Medulla oblongata (tissue), 1 donor: ENCODE data around the gene SLC12A7.
"Not testable (repeated sequence)": the region's sequence is repeated elsewhere in the genome, so short reads cannot be mapped to it uniquely, and the experiment has no call there.

Experiments
- DNase-seq: peaks from one replicate; pipeline ENCODE4 v3.0.0-alpha.2; 2015; ENCODE audit errors: extremely low spot score

Gene SLC12A7

GRCh38 chr5:1063661-1064382 is 48.0 kb downstream of the SLC12A7 start:
- DNase-seq, result no peak

GRCh38 chr5:1062761-1063568 is 48.9 kb downstream of the SLC12A7 start:
- DNase-seq, result no peak

- no peak for DNase-seq
Measured at GRCh38 chr5:1061916-1062315, 49.9 kb downstream of the SLC12A7 start.

DNA sequence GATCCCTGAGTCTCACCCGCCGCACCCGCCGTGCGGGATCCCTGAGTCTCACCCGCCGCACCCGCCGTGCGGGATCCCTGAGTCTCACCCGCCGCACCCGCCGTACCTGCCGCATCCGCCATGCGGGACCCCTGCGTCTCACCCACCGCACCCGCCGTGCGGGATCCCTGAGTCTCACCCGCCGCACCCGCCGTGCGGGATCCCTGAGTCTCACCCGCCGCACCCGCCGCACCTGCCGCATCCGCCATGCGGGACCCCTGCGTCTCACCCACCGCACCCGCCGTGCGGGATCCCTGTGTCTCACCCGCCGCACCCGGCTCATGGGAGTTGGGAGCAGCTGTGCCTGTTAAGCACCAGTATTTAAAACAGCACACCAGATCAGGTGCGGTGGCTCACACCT is 50.6 kb downstream of the SLC12A7 start:
- not testable (repeated sequence) for DNase-seq

DNA sequence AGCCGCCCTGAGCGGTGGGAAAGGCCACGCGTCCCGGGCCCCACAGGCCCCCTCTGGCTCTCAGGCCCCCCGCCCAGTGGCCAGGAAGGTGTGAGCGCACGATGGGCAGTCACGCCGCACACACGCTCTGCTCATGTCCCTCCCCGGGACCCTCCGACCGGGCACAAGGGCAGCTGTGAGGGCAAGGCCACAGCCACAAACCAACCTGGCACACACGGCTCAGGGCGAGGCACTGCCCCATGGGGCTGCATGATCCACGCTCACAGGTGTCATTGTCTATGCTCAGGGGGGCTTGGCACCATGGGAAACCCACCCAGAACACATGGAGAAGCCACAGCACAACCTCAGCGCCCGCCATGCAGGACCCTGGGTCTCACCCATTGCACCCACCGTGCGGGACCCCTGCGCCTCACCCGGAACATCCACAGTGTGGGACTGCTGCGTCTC is 51.3 kb downstream of the SLC12A7 start:
- DNase-seq, result no peak

DNA sequence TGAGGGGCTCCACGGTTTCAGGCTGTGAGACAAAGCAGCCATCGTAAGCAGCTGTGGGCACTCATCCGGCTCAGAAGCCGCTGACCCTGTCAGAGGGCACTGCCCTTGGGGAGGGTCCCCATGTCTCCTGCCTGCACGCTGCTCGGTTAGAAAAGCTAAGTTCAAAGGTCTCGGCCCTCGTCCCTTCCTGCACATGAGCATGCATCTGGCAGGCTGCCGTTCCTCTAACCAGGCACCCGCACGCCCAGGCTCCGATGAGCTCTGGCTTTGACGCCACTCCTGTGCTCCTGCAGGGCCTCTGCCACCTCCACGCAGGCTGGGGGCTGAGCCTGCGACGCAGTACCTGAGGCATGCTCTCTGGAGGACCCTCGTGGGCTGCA is 52.0 kb downstream of the SLC12A7 start:
- no peak for DNase-seq

DNA sequence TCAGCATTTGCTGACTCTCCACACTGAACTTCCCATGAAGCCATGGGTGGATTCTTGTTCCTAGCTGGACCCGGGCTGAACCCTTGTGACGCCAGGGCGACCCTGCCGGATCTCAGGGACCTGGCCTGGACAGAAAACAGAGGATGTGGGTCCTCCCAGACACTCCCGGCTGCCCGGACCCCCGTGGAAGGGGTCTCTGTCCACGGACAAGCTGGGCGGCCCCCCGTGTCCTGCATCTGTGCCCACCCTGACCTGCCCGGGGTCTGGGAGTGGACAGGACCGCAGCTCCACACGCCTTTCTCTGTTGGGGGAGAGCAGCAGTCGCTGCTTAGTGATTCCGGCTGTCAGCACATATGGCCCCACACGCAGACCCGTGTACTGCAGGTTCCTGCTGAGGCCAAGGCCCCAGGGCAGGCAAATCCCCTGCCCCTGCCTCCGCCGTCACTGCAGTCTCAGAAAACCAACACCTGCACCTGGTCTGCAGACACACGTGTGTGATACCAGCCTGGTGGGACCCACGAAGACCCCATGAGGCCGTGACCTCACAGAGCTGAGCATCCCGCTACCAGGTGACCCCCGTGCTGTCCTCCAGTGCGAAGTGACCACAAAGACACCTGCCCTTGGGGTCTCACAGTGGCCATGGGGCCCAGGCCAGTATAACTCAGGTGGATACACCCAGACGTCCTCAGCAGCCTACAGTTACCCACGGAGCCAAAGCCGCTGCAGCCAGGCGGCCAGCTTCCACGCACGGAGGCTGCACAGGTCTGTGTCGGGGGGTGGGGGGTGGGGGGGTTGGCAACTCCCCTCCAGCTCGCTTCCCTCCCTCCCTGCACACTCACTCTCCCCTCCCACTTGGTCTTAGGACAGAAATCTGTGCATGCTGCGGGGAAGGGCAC is 52.6 kb downstream of the SLC12A7 start:
- DNase-seq, result no peak

DNA sequence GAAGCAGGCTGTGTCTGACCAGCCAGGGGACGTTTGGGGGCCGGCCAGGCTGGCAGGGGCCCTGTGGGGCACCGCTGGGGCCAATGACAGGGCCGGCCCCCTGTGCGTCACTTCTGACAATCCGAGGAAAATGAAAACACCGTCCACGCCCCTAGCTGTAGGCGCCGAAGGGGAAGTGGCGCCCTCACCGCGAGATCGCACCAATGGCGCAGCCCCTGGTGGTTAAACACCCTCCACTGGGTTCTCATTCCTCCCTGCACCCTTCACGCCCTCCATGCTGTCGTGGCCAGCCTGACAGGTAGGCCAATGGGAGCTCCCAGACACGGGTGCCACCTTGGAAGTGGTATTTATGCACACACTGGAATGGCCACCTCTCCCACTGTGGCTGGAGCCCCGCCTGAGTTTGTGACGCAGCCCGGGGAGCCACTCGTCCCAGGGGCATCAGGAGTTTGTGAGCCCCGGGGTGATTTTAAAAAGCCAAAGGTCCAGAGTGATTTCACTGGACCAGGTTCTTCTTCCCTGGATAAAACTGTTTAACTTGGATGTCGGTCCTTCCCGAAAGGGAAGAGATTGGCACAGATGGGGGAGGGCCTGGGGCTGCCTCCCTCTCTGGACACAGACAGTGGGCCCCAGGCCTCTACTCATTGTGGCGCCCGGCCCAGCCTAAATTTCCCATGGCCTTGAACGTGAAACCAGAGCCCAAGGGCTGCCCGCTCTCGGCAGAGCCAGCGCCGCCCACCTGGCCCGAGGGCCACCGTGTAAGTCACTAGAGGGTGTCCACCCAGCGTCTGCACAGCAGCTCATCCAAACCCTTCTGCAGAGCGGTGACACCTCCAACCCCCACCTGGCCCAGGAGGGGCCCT is 53.5 kb downstream of the SLC12A7 start:
- no peak for DNase-seq

DNA sequence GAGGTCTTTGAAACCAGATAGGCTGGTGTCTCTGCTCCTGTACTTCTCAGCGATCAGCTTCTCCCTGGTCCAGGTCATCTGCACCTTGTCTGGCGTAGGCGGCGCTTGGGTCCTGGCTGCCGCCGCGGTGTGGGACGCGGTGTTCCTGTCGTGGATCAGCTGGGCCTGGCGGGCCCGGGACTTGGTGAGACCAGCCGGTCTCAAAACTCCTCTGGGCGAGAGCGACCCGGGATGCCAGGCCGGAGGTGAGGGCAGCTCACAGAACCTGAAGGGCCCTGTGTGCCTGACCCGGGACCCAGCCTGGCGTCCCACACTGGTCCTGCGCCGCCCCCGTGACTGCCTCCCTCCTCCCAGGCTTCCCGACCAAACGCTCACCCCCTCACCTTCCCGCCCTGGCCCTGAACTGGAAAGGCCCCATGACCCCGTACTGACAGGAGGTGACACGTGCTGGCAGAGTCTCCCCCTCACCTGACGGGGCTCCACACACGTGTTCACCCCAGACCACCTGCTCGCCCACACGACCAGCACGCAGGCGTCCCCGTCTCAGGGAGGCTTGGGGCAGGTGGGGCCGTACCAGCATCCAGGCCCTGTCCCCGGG is 54.3 kb downstream of the SLC12A7 start:
- no peak for DNase-seq

GRCh38 chr5:1056611-1057484 is 55.0 kb downstream of the SLC12A7 start:
- no peak for DNase-seq

DNA sequence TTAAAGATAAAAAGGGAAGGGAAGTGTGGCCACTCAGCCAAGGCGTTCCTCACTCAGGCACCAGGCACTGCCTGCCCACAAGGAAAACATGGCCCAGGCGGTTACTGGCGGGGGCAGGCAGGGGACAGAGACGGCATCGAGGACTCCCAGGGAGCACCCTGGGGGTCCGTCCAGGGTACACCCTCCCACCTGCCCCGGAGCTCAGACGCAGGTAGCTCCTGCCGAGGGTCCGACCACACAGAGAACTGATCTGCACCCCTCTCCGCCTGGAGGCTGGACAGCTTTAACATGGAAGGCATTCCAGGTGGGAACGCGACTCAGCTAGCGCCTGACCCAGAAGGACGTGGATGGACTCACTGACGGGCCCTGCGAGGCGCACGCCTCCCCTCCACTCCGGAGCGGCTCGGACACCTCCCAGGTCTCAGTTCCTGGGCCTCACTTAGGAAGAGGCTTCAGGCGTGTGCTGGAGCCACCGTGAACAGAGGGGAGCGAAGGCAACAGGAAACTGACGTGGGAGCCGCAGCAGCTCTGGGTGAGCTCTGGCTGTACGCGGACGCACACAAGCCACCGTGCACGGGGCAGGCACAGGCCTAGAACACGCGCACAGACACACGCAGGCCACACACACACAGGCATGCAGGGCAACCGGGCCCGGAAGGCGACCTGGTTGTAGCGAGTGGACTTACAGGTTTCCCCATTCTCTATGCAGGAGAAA is 55.8 kb downstream of the SLC12A7 start:
- DNase-seq, result no peak

DNA sequence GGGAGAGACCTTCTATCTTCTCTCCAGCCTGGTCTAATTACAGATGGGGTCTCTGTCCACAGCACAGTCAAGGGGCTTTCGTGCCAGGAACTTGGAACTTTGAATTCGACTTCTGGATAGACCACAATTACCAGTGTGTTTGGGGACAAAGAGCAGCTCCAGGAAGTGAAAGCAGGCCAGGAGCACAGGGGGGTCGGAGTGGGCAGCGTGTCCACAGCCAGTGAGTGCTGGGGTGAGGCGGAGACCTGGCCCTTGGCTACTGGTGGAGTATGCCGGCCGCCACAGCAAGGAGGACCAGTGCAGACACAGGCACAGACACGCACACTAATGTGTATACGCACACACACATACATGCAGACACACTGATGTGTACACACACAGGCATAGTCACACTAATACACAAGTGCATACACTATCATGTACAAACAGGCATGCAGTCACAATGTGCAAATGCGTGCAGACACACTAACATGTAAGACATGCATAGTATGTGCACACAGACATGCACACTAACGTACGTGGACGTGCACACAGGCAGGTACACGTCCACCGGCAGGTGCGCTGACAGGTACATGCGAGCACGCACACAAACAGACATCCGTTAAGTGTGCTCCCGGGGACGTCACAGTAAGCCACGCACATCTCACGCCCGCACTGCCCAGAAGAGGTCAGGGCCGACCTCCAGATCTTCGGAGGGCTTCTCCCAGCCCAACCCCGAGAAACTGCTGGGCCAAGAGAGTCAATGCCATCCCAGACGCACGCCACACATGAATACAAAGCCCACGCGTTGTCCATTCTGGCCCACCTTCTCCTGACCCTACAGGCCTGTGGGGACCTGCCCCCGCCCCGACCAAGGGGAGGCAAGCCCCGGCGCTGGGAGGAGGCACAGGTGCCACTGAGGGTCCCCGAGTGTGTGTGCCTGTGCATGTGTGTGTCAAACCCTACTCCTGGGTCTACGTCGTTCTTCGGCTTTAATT is 56.8 kb downstream of the SLC12A7 start:
- DNase-seq, result no peak

GRCh38 chr5:1054018-1054798 is 57.7 kb downstream of the SLC12A7 start:
- no peak for DNase-seq

DNA sequence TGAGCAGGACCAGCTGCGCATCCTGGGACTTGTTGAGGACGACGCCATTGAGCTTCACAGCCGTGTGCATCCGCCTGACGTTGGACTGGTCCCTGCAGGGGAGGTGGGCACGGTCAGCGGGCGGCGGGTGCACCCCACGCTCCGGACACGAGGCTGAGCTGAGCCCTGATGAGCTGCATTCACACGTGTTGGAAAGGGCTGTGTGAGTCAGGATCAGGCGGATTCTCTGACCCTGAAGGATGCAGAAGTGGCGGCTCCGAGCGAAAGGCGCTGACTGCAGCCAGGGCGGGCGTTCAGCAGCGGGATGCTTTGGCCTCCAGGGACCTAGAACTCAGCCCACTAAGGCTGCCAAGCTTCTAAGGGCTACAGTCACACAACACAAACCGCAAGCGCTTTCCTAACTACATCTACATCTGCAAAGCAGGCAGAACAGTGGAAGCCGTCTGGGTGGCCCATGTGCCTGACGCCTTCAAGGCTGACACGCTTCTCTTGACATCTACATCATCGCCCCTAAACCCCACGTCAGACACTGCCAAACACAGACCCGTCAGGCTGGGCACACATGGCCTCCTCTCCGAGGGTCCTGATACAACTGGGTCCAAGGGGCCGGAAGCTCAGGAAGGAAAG is 58.4 kb downstream of the SLC12A7 start:
- DNase-seq, result no peak

DNA sequence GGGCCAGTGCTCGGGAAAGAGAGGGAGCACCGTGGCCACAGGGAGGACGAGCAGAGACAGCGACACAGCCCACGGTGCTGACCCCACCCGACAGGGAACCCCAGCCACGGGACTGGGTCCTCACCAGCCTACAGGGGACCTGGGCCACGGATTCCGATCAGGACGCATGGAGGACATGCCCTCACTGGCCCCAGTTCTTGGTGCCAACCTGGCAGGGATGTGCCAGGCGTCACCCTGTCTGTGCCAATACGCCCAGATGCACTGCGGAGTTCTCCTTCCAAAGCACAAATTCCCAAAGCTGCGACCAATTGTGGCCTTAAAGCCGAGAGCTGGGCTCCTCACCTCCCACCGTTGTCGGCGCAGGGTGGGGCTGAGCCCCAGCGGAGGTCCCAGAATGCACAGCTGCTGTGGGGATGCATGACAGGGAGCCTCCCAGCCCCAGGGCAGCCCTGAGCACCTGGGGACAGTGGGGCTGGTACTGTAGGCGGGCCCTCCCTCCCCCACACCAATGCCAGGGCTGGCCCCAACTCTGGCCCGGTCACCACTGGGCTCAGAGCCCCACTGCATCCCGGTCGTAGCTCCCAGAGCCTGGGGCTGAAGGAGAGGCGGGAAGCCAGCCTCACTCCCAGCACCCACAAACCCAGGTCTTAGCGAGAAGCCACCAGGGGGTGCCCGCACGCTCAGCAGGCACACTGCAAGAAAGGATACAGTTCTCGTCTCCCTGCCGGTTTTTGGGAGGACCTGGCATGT is 59.0 kb downstream of the SLC12A7 start:
- no peak for DNase-seq

GRCh38 chr5:1052076-1052475 is 59.8 kb downstream of the SLC12A7 start:
- DNase-seq, result no peak
